Liver (tissue), 3 donors: Measurements from ENCODE around the gene FKBP3.

Experiments used
- CTCF ChIP-seq: fragments of 150-350 bp; IDR thresholded peaks from 2 replicates; pipeline ENCODE4 v1.5.1; 2017; ENCODE audit warnings: improper control_type of control experiment, low read depth, low read length; ENCODE audit not compliant: missing input control
- EGR1 ChIP-seq, 2 donors: IDR thresholded peaks; 2 replicates each; pipeline ENCODE4 v1.6.1; 2016 to 2018; ENCODE audit warnings: antibody characterized with exemption in 2 of 2, low read depth in 2 of 2
- FOXA1 ChIP-seq: IDR thresholded peaks from 2 replicates; pipeline ENCODE4 v1.6.1; 2016; ENCODE audit warnings: antibody characterized with exemption
- GABPA ChIP-seq, 2 donors: IDR thresholded peaks in 1 of 2; conservative IDR thresholded peaks in 1 of 2; 2 replicates each; pipeline ENCODE4 v1.6.1; 2016; ENCODE audit warnings: antibody characterized with exemption in 2 of 2, mild to moderate bottlenecking in 1 of 2, moderate library complexity in 1 of 2
- HNF4G ChIP-seq: IDR thresholded peaks from 2 replicates; pipeline ENCODE4 v1.6.1; 2016; ENCODE audit warnings: antibody characterized with exemption
- JUND ChIP-seq, 2 donors: IDR thresholded peaks; 2 replicates each; pipeline ENCODE4 v1.6.1; 2016; ENCODE audit warnings: antibody characterized with exemption in 2 of 2
- MAX ChIP-seq: IDR thresholded peaks from 2 replicates; pipeline ENCODE4 v1.6.1; 2016; ENCODE audit warnings: antibody characterized with exemption
- RAD21 ChIP-seq, 2 donors: IDR thresholded peaks; 2 replicates each; pipeline ENCODE4 v1.6.1; 2016; ENCODE audit warnings: antibody characterized with exemption in 2 of 2, mild to moderate bottlenecking in 2 of 2
- REST ChIP-seq: IDR thresholded peaks from 2 replicates; pipeline ENCODE4 v1.6.1; 2016; ENCODE audit warnings: antibody characterized with exemption, mild to moderate bottlenecking
- RXRA ChIP-seq, 2 donors: IDR thresholded peaks; 2 replicates each; pipeline ENCODE4 v1.6.1; 2017 to 2018; ENCODE audit warnings: antibody characterized with exemption in 2 of 2, mild to moderate bottlenecking in 1 of 2
- SP1 ChIP-seq: IDR thresholded peaks from 2 replicates; pipeline ENCODE4 v1.6.1; 2018; ENCODE audit warnings: antibody characterized with exemption, mild to moderate bottlenecking
- TAF1 ChIP-seq: conservative IDR thresholded peaks from 2 replicates; pipeline ENCODE4 v1.6.1; 2016; ENCODE audit warnings: antibody characterized with exemption, mild to moderate bottlenecking
- YY1 ChIP-seq: IDR thresholded peaks from 2 replicates; pipeline ENCODE4 v1.6.1; 2016; ENCODE audit warnings: antibody characterized with exemption, mild to moderate bottlenecking
- ZBTB33 ChIP-seq: IDR thresholded peaks from 2 replicates; pipeline ENCODE4 v1.6.1; 2016; ENCODE audit warnings: antibody characterized with exemption
- donor health status: healthy.
- donor health status: healthy.

- TF ChIP-seq CTCF (no peak), FOXA1 (no peak), MAX (no peak), SP1 (no peak), EGR1 (IDR thresholded peaks at IDR 0.05; ENCODE audit: low read depth in 2 of 2) (no peak), GABPA (IDR thresholded peaks at IDR 0.05 in 1 of 2, conservative IDR thresholded peaks at IDR 0.05 in 1 of 2) (no peak), RAD21 (IDR thresholded peaks at IDR 0.05) (no peak), RXRA (IDR thresholded peaks at IDR 0.05) (no peak), TAF1 (no peak), REST (no peak), JUND (IDR thresholded peaks at IDR 0.05) (no peak), HNF4G (no peak), ZBTB33 (no peak), YY1 (no peak)
Observed at GRCh38 chr14:45156067-45156466, 21.8 kb upstream of the FKBP3 start.
